HG03159 (cell line): Measurements from ENCODE around the gene PLEKHG1.

Source experiments
- ATAC-seq: cut with Tn5 transposase; IDR thresholded peaks from one replicate; pipeline ENCODE4 v1.9.1; 2021; ENCODE audit warnings: mild to moderate bottlenecking, moderate library complexity; ENCODE audit not compliant: unreplicated experiment

PLEKHG1 gene

GRCh38 chr6:150599199-150600009 lies at the start of gene PLEKHG1:
TSS of gene PLEKHG1 (plus strand) at chr6:150599885. CDS start at chr6:150733682, 133,797 bp downstream.
- peak; percentile 80 for ATAC-seq

GRCh38 chr6:150550244-150550643 lies 49.4 kb upstream of the PLEKHG1 start:
- no peak for ATAC-seq

- ATAC-seq, result no peak
Measured at GRCh38 chr6:150557043-150557599, 42.6 kb upstream of the PLEKHG1 start.

GRCh38 chr6:150560004-150560883 lies 39.4 kb upstream of the PLEKHG1 start:
- no peak for ATAC-seq

- no peak for ATAC-seq
Measured at GRCh38 chr6:150560884-150561219, 38.8 kb upstream of the PLEKHG1 start.

GRCh38 chr6:150565945-150566344 lies 33.7 kb upstream of the PLEKHG1 start:
- ATAC-seq, result no peak

- no peak for ATAC-seq
Measured at GRCh38 chr6:150566486-150566885, 33.2 kb upstream of the PLEKHG1 start.

- ATAC-seq, result no peak
Measured at GRCh38 chr6:150567380-150567779, 32.3 kb upstream of the PLEKHG1 start.

GRCh38 chr6:150567823-150568383 lies 31.8 kb upstream of the PLEKHG1 start:
- ATAC-seq, result no peak

- ATAC-seq, result no peak
Measured at GRCh38 chr6:150568560-150568959, 31.1 kb upstream of the PLEKHG1 start.

GRCh38 chr6:150569161-150569560 lies 30.5 kb upstream of the PLEKHG1 start:
- ATAC-seq, result no peak

- no peak for ATAC-seq
Measured at GRCh38 chr6:150573041-150573681, 26.5 kb upstream of the PLEKHG1 start.

GRCh38 chr6:150575836-150576235 lies 23.8 kb upstream of the PLEKHG1 start:
- ATAC-seq, result no peak

- ATAC-seq, result no peak
Measured at GRCh38 chr6:150576651-150577226, 22.9 kb upstream of the PLEKHG1 start.

GRCh38 chr6:150579611-150580010 lies 20.1 kb upstream of the PLEKHG1 start:
- ATAC-seq, result no peak

GRCh38 chr6:150580489-150580888 lies 19.2 kb upstream of the PLEKHG1 start:
- no peak for ATAC-seq

GRCh38 chr6:150584065-150584464 lies 15.6 kb upstream of the PLEKHG1 start:
- no peak for ATAC-seq

GRCh38 chr6:150584596-150584995 lies 15.1 kb upstream of the PLEKHG1 start:
- ATAC-seq, result no peak

- no peak for ATAC-seq
Measured at GRCh38 chr6:150586850-150587359, 12.8 kb upstream of the PLEKHG1 start.

GRCh38 chr6:150587637-150588036 lies 12.0 kb upstream of the PLEKHG1 start:
- ATAC-seq, result no peak
